ENCODE measurements around the gene DHX8.

GRCh38 chr17:43570518-43570928 is 86.7 kb downstream of the DHX8 start:
- TF ChIP-seq CTCF (IDR thresholded peaks at IDR 0.05) = no peak
- no peak for TF ChIP-seq ZFX (IDR thresholded peaks at IDR 0.05; ENCODE audit: borderline replicate concordance)

All from 22Rv1 (cell line).